GM19438 (cell line): ENCODE measurements around the gene TP53I11.

Experiments used
- ATAC-seq: cut with Tn5 transposase; IDR thresholded peaks from one replicate; pipeline ENCODE4 v1.9.1; 2021; ENCODE audit warnings: low read depth; ENCODE audit not compliant: unreplicated experiment

The TP53I11 gene

GRCh38 chr11:44950625-44951476 lies at the start of gene TP53I11:
TP53I11 (minus strand) TSS chr11:44950883; CDS start chr11:44938335, 12,548 bp downstream.
- ATAC-seq, result no peak

- ATAC-seq, result no peak
Observed at GRCh38 chr11:44999068-44999467, 48.4 kb upstream of the TP53I11 start.

- no peak for ATAC-seq
Observed at GRCh38 chr11:44998051-44998450, 47.4 kb upstream of the TP53I11 start.

- ATAC-seq, result no peak
Observed at GRCh38 chr11:44997566-44997965, 46.9 kb upstream of the TP53I11 start.

- ATAC-seq, result no peak
Observed at GRCh38 chr11:44994753-44995152, 44.1 kb upstream of the TP53I11 start.

- ATAC-seq, result no peak
Observed at GRCh38 chr11:44993971-44994704, 43.5 kb upstream of the TP53I11 start.

- ATAC-seq, result no peak
Observed at GRCh38 chr11:44992774-44993173, 42.1 kb upstream of the TP53I11 start.

GRCh38 chr11:44992181-44992582 lies 41.5 kb upstream of the TP53I11 start:
- no peak for ATAC-seq

- ATAC-seq, result no peak
Observed at GRCh38 chr11:44990665-44991064, 40.0 kb upstream of the TP53I11 start.

- no peak for ATAC-seq
Observed at GRCh38 chr11:44989831-44990566, 39.3 kb upstream of the TP53I11 start.

- no peak for ATAC-seq
Observed at GRCh38 chr11:44988981-44989635, 38.4 kb upstream of the TP53I11 start.

GRCh38 chr11:44988111-44988510 lies 37.4 kb upstream of the TP53I11 start:
- no peak for ATAC-seq

GRCh38 chr11:44987506-44987905 lies 36.8 kb upstream of the TP53I11 start:
- ATAC-seq, result no peak

GRCh38 chr11:44986315-44986714 lies 35.6 kb upstream of the TP53I11 start:
- ATAC-seq, result no peak

GRCh38 chr11:44985721-44986120 lies 35.0 kb upstream of the TP53I11 start:
- no peak for ATAC-seq

GRCh38 chr11:44983786-44984185 lies 33.1 kb upstream of the TP53I11 start:
- ATAC-seq, result no peak

GRCh38 chr11:44982496-44983062 lies 31.9 kb upstream of the TP53I11 start:
- ATAC-seq, result no peak

GRCh38 chr11:44980533-44981427 lies 30.1 kb upstream of the TP53I11 start:
- ATAC-seq, result no peak
